IPS-20b (cell line): Measurements from ENCODE around the gene UNC80.

Source experiments
- H3K27ac ChIP-seq: one replicate; pipeline ENCODE4 v1.5.1; 2013; ENCODE audit warnings: low read length
- H3K27me3 ChIP-seq: 2 replicates; pipeline ENCODE4 v1.6.1; 2013; ENCODE audit warnings: mild to moderate bottlenecking, low read length, inconsistent platforms; ENCODE audit not compliant: insufficient read depth
- H3K36me3 ChIP-seq: 2 replicates; pipeline ENCODE4 v1.6.1; 2013; ENCODE audit warnings: low read depth, mild to moderate bottlenecking, inconsistent platforms, low read length, moderate library complexity; ENCODE audit not compliant: insufficient read depth
- H3K4me1 ChIP-seq: 2 replicates; pipeline ENCODE4 v1.6.1; 2013; ENCODE audit warnings: mild to moderate bottlenecking, control low read depth, inconsistent platforms, low read length, moderate library complexity; ENCODE audit not compliant: insufficient read depth
- H3K4me3 ChIP-seq: 2 replicates; pipeline ENCODE4 v1.5.1; 2013; ENCODE audit warnings: mild to moderate bottlenecking, low read length, inconsistent platforms
- H3K9ac ChIP-seq: 2 replicates; pipeline ENCODE4 v1.6.1; 2013; ENCODE audit warnings: low read depth, mild to moderate bottlenecking, inconsistent platforms, low read length, moderate library complexity
- H3K9me3 ChIP-seq: 2 replicates; pipeline ENCODE4 v1.6.1; 2013; ENCODE audit warnings: mild to moderate bottlenecking, low read depth, low read length, inconsistent platforms; ENCODE audit not compliant: insufficient read depth

The UNC80 gene, protein sequence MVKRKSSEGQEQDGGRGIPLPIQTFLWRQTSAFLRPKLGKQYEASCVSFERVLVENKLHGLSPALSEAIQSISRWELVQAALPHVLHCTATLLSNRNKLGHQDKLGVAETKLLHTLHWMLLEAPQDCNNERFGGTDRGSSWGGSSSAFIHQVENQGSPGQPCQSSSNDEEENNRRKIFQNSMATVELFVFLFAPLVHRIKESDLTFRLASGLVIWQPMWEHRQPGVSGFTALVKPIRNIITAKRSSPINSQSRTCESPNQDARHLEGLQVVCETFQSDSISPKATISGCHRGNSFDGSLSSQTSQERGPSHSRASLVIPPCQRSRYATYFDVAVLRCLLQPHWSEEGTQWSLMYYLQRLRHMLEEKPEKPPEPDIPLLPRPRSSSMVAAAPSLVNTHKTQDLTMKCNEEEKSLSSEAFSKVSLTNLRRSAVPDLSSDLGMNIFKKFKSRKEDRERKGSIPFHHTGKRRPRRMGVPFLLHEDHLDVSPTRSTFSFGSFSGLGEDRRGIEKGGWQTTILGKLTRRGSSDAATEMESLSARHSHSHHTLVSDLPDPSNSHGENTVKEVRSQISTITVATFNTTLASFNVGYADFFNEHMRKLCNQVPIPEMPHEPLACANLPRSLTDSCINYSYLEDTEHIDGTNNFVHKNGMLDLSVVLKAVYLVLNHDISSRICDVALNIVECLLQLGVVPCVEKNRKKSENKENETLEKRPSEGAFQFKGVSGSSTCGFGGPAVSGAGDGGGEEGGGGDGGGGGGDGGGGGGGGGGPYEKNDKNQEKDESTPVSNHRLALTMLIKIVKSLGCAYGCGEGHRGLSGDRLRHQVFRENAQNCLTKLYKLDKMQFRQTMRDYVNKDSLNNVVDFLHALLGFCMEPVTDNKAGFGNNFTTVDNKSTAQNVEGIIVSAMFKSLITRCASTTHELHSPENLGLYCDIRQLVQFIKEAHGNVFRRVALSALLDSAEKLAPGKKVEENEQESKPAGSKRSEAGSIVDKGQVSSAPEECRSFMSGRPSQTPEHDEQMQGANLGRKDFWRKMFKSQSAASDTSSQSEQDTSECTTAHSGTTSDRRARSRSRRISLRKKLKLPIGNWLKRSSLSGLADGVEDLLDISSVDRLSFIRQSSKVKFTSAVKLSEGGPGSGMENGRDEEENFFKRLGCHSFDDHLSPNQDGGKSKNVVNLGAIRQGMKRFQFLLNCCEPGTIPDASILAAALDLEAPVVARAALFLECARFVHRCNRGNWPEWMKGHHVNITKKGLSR (N-terminal part only)

DNA sequence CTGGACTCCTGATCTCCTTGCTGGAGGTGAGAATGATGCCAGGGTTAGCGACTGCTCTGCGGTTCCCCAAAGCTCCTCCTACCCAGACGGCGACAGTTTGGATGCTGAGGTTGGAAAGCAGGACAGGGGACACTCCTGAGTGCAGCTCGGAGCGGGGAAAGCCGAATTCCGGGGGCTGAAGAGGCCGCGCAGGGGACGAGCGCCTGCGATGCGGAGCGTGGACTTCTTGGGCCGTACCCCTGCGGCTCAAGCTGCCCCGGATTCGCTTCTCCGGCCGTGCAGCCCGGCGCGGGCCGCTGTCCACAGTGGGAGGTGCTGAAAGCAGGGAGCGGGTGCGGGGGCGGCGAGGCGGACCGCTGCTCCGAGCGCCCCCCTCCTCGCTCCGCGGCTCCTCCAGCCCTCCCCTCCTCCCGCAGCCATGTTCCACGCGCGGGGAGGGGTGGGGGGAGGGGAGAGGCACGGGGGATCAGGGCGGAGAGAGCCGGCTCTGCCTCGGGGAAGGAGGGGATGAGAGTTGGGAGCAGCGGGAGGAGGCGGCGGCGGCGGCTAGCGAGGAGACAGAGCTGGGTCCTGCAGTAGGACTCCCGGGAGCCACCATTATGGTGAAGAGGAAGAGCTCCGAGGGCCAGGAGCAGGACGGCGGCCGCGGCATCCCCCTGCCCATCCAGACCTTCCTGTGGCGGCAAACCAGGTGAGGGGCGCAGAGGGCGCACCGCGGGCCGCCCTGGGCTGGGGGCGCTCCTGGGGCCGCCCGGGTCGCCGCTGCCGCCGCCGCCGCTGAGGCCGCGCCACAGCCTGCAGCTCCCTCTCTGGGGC, at the start of gene UNC80:
UNC80 (plus strand) TSS at position 359 of the 816 bp plus-strand sequence; CDS start at position 600, 241 bp downstream.
- Histone ChIP-seq H3K9ac (no peak within 1 kb of the TSS), H3K4me3 (peak within 1 kb of the TSS; percentile 74)

DNA sequence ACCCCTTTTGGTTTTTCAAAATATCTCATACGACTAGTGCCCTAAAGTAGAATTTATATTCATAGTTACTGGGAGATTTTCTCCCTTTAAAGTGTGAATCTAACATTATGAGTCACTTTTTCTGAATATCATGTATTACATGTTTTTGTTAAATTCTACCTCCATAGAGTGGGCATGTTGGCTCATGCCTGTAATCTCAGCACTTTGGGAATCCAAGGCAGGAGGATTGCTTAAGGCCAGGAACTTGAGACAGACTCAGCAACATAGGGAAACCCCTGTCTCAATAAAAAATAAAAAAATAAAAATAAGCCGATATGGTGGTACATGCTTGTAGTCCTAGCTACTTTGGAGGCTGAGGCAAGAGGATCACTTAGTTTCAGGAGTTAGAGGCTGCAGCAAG, 45.3 kb upstream of the UNC80 start:
- Histone ChIP-seq H3K9ac (no peak overlapping the region), H3K9me3 (no peaks in the 10 kb centered on the region), H3K27me3 (no peaks in the 10 kb centered on the region), H3K4me1 (no peaks in the 10 kb centered on the region), H3K36me3 (no peaks in the 10 kb centered on the region), H3K27ac (no peak overlapping the region), H3K4me3 (no peak overlapping the region)

More for the DNA sequence above, at the start of gene UNC80:
- no peaks in the 10 kb centered on the region; the same call in 1 of the 2 replicates for H3K4me1 ChIP-seq
- H3K9me3 ChIP-seq, result no peaks in the 10 kb centered on the region
- peaks cover 70% of the 10 kb centered on the region for H3K27me3 ChIP-seq
- no peaks in the 10 kb centered on the region for H3K36me3 ChIP-seq
- no peak within 1 kb of the TSS for H3K27ac ChIP-seq

DNA sequence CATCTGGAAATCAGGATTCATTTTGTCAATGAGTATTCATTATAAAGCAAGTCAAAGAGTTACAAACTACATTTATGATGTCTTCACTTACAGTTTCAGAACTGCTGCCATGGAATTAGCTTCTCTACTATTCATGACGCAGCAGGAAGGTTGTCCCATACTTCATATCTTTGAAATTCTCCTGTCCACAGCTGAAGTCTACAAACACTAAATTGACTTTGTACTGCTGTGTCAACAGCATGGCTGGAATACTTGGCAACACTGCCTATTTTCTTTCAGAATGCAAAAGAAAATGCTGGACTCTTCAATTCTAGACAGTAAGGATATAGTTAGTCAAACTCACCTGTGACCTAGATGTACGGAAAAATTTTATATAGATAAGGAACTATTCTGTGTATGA, 44.6 kb upstream of the UNC80 start:
- Histone ChIP-seq H3K27ac (no peak overlapping the region), H3K27me3 (no peaks in the 10 kb centered on the region), H3K4me1 (no peaks in the 10 kb centered on the region), H3K9me3 (no peaks in the 10 kb centered on the region), H3K4me3 (no peak overlapping the region), H3K36me3 (no peaks in the 10 kb centered on the region), H3K9ac (no peak overlapping the region)

DNA sequence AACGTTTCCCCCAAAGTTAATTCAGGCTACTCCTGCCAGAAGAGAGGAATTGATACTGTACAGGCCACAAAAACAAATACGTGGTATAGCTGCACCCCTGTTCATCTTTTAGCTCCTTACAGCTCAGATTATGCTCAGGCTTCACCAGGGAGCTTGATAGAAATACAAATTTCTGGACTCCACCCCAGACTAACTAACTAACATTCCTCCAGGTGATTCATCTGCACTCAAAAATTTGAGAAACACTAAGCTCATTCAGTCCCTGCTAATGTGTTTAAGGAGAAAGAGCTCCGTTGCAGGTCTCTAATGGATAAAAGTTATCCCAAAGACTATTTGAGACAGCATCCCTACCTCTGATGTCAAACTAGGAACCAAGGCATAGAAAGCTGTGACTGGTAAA, 36.8 kb upstream of the UNC80 start:
- H3K4me3 ChIP-seq, result no peak overlapping the region
- H3K4me1 ChIP-seq, result no peaks in the 10 kb centered on the region
- H3K27ac ChIP-seq, result no peak overlapping the region
- H3K36me3 ChIP-seq, result no peaks in the 10 kb centered on the region
- no peak overlapping the region for H3K9ac ChIP-seq
- no peaks in the 10 kb centered on the region for H3K9me3 ChIP-seq
- no peaks in the 10 kb centered on the region for H3K27me3 ChIP-seq

DNA sequence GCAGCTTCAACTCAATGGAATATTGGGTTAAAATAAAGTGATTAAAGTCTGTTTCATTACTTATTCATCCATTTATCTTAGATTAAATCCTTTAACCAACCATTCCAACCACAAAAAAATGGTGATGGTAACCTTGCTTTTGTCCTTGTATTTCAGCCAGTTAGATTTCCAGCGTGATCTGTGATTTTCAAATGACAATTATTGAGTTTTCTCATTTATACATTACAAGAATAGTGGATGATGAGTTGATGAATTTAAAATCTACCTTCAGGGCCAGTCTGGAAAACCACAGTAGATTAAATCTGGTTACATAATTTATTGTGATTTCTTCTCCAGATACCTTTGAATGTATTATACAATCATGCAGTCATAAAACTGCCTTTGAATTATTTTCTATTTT, 29.7 kb upstream of the UNC80 start:
- no peak overlapping the region for H3K4me3 ChIP-seq
- H3K27ac ChIP-seq, result no peak overlapping the region
- H3K4me1 ChIP-seq, result no peaks in the 10 kb centered on the region
- no peaks in the 10 kb centered on the region for H3K36me3 ChIP-seq
- H3K9me3 ChIP-seq, result no peaks in the 10 kb centered on the region
- no peak overlapping the region for H3K9ac ChIP-seq
- peaks cover 6% of the 10 kb centered on the region; the same call in 1 of the 2 replicates for H3K27me3 ChIP-seq

DNA sequence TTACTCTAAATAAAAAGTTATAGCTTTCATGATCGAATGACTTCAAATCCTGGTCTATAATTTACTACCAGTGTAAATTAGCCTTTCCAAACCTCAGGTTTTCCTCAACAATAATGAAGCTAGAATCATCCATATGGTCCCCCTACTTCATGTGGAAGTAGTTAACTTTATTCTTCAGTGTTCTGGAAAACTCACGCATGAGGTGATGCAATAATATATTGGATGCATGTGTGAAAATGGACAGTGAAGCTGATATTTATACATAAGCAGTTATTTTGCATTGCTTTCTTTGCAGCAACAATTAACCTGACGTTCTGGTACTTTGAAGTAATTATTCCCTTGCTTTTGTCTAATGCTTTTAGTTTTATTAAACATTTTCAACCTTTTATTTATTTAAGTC, 18.6 kb upstream of the UNC80 start:
- Histone ChIP-seq H3K36me3 (no peaks in the 10 kb centered on the region), H3K27me3 (peaks cover 59% of the 10 kb centered on the region), H3K27ac (no peak overlapping the region), H3K9me3 (no peaks in the 10 kb centered on the region; the same call in 1 of the 2 replicates), H3K9ac (no peak overlapping the region), H3K4me1 (peaks cover 3% of the 10 kb centered on the region; the same call in 1 of the 2 replicates), H3K4me3 (no peak overlapping the region)

DNA sequence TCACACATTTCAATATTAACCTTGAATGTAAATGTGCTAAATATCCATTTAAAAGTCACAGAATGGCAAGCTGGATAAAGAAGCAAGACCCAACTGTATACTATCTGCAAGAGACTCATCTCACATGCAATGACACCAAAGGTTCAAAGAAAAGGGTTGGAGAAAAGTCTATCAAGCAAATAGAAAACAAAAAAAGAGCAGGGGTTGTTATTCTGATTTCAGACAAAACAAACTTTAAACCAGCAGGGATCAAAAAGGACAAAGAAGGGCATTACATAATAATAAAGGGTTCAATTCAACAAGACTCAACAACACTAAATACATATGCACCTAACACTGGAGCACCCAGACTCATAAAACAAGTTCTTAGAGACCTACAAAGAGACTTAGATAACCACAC, 14.5 kb upstream of the UNC80 start:
- H3K9me3 ChIP-seq, result no peaks in the 10 kb centered on the region; the same call in 1 of the 2 replicates
- H3K4me1 ChIP-seq, result peaks cover 3% of the 10 kb centered on the region; the same call in 1 of the 2 replicates
- H3K36me3 ChIP-seq, result no peaks in the 10 kb centered on the region
- H3K9ac ChIP-seq, result no peak overlapping the region
- peaks cover 100% of the 10 kb centered on the region for H3K27me3 ChIP-seq
- no peak overlapping the region for H3K4me3 ChIP-seq
- H3K27ac ChIP-seq, result no peak overlapping the region

DNA sequence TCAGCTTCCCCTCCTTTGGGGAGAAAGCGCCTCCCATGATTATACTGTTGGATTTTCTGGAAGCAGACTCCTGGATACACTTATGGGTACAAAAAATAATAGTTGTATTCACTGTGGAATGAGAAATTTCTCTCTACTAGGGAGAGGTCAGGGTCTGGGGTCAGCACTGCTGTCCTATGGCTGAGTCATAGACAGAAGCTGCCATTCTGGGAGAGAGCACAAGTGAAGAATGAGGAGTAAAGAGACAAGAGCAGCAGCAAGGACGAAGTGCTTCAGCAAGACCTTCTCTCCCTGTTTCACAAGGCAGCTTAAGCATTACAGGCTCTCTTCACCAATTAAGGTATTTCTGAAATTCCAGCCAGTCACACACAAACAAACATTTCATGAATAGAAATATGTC, 10.1 kb upstream of the UNC80 start:
- H3K36me3 ChIP-seq, result no peaks in the 10 kb centered on the region
- no peak overlapping the region for H3K27ac ChIP-seq
- H3K9me3 ChIP-seq, result no peaks in the 10 kb centered on the region
- H3K27me3 ChIP-seq, result peaks cover 95% of the 10 kb centered on the region
- no peak overlapping the region for H3K9ac ChIP-seq
- no peak overlapping the region for H3K4me3 ChIP-seq
- H3K4me1 ChIP-seq, result peaks cover 3% of the 10 kb centered on the region; the same call in 1 of the 2 replicates

DNA sequence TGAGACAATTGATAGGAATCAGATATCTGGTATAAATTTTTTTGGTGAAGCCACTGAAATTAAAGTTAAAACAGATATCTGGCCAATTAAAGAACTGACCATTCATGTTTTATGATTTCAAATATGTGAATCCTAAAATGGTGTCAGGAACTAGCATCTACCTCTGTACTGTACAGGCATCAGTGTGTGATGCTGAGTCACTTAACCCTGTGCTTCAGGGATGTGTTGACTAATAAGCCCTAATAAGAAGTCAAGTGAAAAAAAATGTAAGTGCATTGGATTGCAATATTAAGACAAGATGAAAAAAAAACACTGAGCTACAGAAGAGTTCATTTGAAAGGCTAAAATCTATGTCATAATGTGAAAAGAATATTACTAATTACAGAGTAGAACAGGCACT, 9.1 kb upstream of the UNC80 start:
- Histone ChIP-seq H3K36me3 (no peaks in the 10 kb centered on the region), H3K27me3 (peaks cover 95% of the 10 kb centered on the region), H3K9ac (no peak overlapping the region), H3K4me1 (no peaks in the 10 kb centered on the region), H3K9me3 (no peaks in the 10 kb centered on the region), H3K27ac (no peak overlapping the region), H3K4me3 (no peak overlapping the region)

DNA sequence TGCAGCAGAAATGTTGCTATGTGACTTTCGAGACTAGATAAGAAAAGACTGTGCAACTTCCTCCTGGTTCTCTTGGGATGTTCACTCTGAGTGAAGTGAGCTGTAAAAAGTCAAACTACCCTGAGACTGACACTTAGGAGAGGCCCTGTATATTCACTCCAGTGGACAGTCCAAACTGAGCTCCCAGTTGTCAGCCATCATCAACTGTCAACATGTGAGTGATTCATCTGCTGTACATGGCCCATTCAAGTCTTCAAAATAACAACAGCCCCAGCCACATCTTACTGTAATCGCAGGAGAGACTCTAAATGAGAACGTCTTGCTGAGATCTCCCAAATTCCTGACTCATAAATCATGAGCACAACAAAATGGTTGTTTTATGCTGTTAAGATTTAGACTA, 8.5 kb upstream of the UNC80 start:
- no peak overlapping the region for H3K9ac ChIP-seq
- H3K4me3 ChIP-seq, result no peak overlapping the region
- no peaks in the 10 kb centered on the region for H3K4me1 ChIP-seq
- H3K27me3 ChIP-seq, result peaks cover 95% of the 10 kb centered on the region
- H3K36me3 ChIP-seq, result no peaks in the 10 kb centered on the region
- H3K9me3 ChIP-seq, result no peaks in the 10 kb centered on the region
- H3K27ac ChIP-seq, result no peak overlapping the region

DNA sequence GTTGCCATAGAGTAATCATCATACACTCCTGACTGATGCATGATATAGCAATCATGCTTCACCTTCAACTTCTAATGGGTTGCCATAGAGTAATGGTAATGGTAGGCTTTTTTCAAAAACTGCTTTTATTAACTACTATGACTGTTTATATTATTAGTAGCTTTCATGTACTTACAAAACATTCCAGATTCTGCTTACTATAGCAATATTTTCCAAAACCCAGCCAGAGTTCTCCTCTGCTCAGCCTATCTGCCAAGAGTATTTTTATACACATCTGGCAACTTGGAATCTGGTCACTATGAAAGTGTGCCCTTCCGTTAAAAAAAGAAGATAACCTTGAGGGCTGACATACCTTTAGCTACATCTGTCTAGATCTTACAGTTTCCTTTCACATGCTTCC, 5.0 kb upstream of the UNC80 start:
- no peaks in the 10 kb centered on the region for H3K9me3 ChIP-seq
- H3K36me3 ChIP-seq, result no peaks in the 10 kb centered on the region
- H3K4me1 ChIP-seq, result no peaks in the 10 kb centered on the region
- H3K4me3 ChIP-seq, result no peak overlapping the region
- H3K27ac ChIP-seq, result no peak overlapping the region
- no peak overlapping the region for H3K9ac ChIP-seq
- H3K27me3 ChIP-seq, result peaks cover 95% of the 10 kb centered on the region
